Smooth muscle cell (in vitro differentiated cells): ENCODE measurements around the gene UBL7. TPM values are rescaled to one million over a fixed set of nuclear protein-coding genes. Genes with fewer than 3 reads are reported as not detected.

Experiments used
- DNase-seq: peaks from one replicate; lab custom pipeline; 2025; ENCODE audit not compliant: unreplicated experiment; lab: John Stamatoyannopoulos, UW
- H2AFZ ChIP-seq: fragments of 200-600 bp; sonication (generic); 2 replicates; pipeline ENCODE4 v1.6.0; 2016; ENCODE audit warnings: antibody characterized with exemption, low read depth, mild to moderate bottlenecking
- H3F3A ChIP-seq: fragments of 200-600 bp; sonication (generic); 2 replicates; pipeline ENCODE4 v1.6.0; 2017; ENCODE audit warnings: antibody characterized with exemption, low read depth
- H3K27ac ChIP-seq: fragments of 200-600 bp; sonication (generic); 2 replicates; pipeline ENCODE4 v1.5.1; 2016; ENCODE audit warnings: low read depth, mild to moderate bottlenecking
- H3K27me3 ChIP-seq: fragments of 200-600 bp; sonication (generic); 2 replicates; pipeline ENCODE4 v1.6.1; 2016; ENCODE audit warnings: low read depth, mild to moderate bottlenecking
- H3K36me3 ChIP-seq: fragments of 200-600 bp; sonication (generic); 2 replicates; pipeline ENCODE4 v1.5.1; 2016; ENCODE audit warnings: low read depth
- H3K4me1 ChIP-seq: fragments of 200-600 bp; sonication (generic); 2 replicates; pipeline ENCODE4 v1.5.1; 2016; ENCODE audit warnings: low read depth
- H3K4me2 ChIP-seq: fragments of 200-600 bp; sonication (generic); 2 replicates; pipeline ENCODE4 v1.6.0; 2016; ENCODE audit warnings: mild to moderate bottlenecking
- H3K4me3 ChIP-seq: fragments of 200-600 bp; sonication (generic); 2 replicates; pipeline ENCODE4 v1.5.1; 2016; ENCODE audit warnings: mild to moderate bottlenecking
- H3K79me2 ChIP-seq: fragments of 200-600 bp; sonication (generic); 2 replicates; pipeline ENCODE4 v1.6.0; 2016; ENCODE audit warnings: low read depth, mild to moderate bottlenecking
- H3K9ac ChIP-seq: fragments of 200-600 bp; sonication (generic); 2 replicates; pipeline ENCODE4 v1.6.0; 2016; ENCODE audit warnings: low read depth
- H3K9me3 ChIP-seq: fragments of 200-600 bp; sonication (generic); replicated peaks from 2 replicates; pipeline ENCODE4 v1.5.1; 2016; ENCODE audit warnings: low read depth
- H4K20me1 ChIP-seq: fragments of 200-600 bp; sonication (generic); 2 replicates; pipeline ENCODE4 v1.6.0; 2016; ENCODE audit warnings: low read depth
- WGBS: methylation state at CpG from one replicate; pipeline ENCODE4 v1.1.7; 2016; ENCODE audit warnings: low lambda C conversion rate; 5-methylcytosine and 5-hydroxymethylcytosine counted together
- polyA plus RNA-seq: library from polyadenylated mRNA; unstranded; fragments of >200 nt; fragmentation: Nextera tagmentation; extraction: Ambion mirVana; gene quantifications from 2 replicates; pipeline ENCODE4 v1.2.1, GENCODE V29; 2016
- total RNA-seq: library from RNA; depleted of rRNA; stranded (reverse); fragments of >200 nt; gene quantifications from 2 replicates; pipeline ENCODE4 v1.2.3, GENCODE V29; 2014
- TF ChIP-seq, protein P1 (sequence below): fragments of 200-600 bp; sonication (generic); IDR thresholded peaks from 2 replicates; pipeline ENCODE4 v1.5.1; 2017; ENCODE audit warnings: borderline replicate concordance, mild to moderate bottlenecking, antibody characterized with exemption; ENCODE audit not compliant: insufficient read depth, poor library complexity, severe bottlenecking

Gene UBL7, protein sequence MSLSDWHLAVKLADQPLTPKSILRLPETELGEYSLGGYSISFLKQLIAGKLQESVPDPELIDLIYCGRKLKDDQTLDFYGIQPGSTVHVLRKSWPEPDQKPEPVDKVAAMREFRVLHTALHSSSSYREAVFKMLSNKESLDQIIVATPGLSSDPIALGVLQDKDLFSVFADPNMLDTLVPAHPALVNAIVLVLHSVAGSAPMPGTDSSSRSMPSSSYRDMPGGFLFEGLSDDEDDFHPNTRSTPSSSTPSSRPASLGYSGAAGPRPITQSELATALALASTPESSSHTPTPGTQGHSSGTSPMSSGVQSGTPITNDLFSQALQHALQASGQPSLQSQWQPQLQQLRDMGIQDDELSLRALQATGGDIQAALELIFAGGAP
- total RNA-seq, result 54.5 and 60.6 TPM in 2 replicates
- polyA plus RNA-seq, result 64.4 and 64.8 TPM in 2 replicates

DNA sequence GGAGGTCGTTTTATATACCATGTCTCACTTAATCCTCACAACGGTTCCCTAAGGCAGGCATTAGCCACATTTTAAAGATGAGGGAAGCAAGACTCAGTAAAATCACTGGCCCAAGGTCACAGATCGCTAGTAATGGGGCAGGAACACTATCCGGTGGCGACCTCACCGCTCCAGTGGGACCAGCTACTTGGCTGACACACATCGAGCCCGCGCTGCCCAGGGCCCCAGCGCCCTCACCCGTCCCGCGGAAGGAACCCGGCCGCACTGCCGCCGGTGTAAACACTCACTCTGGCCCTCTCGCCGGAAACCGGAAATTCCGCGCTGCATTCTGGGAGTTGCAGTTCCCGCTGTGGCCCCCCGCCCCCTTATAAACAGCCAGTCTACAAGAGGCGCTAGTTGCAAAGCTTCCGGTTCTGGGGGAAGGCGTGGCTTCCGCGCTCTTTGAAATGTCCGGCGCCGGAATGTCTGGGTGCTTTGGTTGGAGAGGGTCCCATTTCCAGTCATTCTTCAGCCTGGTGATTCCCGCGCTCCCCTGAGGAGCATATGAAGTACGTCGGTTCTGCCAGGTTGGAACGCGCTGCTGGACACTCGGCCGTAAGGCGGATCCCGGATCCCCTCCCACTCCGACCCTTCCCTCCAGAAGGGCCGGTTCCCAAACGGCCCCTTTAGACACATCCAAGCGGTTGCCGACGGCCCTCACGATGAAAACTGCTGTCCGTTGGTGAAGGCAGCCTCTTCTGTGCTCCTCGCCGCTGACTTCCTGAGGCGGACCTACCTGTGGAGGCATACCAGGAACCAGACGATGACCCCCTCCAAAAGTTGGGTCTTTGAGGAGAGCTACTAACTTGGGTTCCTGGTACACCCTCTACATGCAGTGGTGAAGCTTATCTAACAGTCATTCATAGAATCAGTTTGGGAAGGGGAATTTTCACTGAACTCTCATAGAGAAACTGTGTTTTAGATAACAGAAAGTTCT, at the start of gene UBL7:
TSS of gene UBL7 (minus strand) at position 290 of the 976 bp plus-strand sequence. CDS start 2,293 bp downstream, outside the sequence.
- peaks cover 17% of the 10 kb centered on the region for H3K4me1 ChIP-seq
- 1% methylated on average over 54 of the region's 54 CpGs for WGBS
- H3F3A ChIP-seq, result peaks cover 5% of the 10 kb centered on the region
- TF ChIP-seq, protein P1, sequence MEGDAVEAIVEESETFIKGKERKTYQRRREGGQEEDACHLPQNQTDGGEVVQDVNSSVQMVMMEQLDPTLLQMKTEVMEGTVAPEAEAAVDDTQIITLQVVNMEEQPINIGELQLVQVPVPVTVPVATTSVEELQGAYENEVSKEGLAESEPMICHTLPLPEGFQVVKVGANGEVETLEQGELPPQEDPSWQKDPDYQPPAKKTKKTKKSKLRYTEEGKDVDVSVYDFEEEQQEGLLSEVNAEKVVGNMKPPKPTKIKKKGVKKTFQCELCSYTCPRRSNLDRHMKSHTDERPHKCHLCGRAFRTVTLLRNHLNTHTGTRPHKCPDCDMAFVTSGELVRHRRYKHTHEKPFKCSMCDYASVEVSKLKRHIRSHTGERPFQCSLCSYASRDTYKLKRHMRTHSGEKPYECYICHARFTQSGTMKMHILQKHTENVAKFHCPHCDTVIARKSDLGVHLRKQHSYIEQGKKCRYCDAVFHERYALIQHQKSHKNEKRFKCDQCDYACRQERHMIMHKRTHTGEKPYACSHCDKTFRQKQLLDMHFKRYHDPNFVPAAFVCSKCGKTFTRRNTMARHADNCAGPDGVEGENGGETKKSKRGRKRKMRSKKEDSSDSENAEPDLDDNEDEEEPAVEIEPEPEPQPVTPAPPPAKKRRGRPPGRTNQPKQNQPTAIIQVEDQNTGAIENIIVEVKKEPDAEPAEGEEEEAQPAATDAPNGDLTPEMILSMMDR, result no peak
- H3K27me3 ChIP-seq, result no peaks in the 10 kb centered on the region
- H3K36me3 ChIP-seq, result no peaks in the 10 kb centered on the region
- peaks cover 14% of the 10 kb centered on the region for H3K79me2 ChIP-seq
- no peaks in the 10 kb centered on the region for H4K20me1 ChIP-seq
- H3K4me2 ChIP-seq, result peak within 1 kb of the TSS; percentile 97
- H3K9ac ChIP-seq, result peak within 1 kb of the TSS; percentile 81
- DNase-seq, result peak; percentile 89
- H2AFZ ChIP-seq, result peak within 1 kb of the TSS; percentile 80
- H3K4me3 ChIP-seq, result peak within 1 kb of the TSS; percentile 64
- peak within 1 kb of the TSS; percentile 63 for H3K27ac ChIP-seq
- no peaks in the 10 kb centered on the region for H3K9me3 ChIP-seq

DNA sequence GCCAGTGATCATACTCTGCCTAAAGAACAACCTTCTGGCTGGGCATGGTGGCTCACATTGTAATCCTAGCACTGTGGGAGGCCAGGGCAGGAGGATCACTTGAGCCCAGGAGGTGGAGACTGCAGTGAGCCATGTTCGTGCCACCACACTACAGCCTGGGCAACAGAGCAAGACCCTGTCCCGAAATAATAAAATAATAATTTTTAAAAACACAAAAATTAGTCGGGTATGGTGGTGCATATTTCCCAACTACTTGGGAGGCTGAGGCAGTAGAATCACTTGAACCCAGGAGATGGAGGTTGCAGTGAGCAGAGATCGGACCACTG, 45.5 kb upstream of the UBL7 start:
- no peak for DNase-seq
- Histone ChIP-seq H3F3A (no peaks in the 10 kb centered on the region), H3K9ac (no peak overlapping the region), H3K4me1 (no peaks in the 10 kb centered on the region), H3K9me3 (no peaks in the 10 kb centered on the region), H3K79me2 (no peaks in the 10 kb centered on the region), H4K20me1 (no peaks in the 10 kb centered on the region), H3K4me2 (no peak overlapping the region), H3K36me3 (no peaks in the 10 kb centered on the region), H3K4me3 (no peak overlapping the region), H3K27ac (no peak overlapping the region), H2AFZ (no peak overlapping the region), H3K27me3 (no peaks in the 10 kb centered on the region)
- TF ChIP-seq, protein P1, result no peak
- WGBS, result 96% methylated on average over 4 of the region's 4 CpGs

DNA sequence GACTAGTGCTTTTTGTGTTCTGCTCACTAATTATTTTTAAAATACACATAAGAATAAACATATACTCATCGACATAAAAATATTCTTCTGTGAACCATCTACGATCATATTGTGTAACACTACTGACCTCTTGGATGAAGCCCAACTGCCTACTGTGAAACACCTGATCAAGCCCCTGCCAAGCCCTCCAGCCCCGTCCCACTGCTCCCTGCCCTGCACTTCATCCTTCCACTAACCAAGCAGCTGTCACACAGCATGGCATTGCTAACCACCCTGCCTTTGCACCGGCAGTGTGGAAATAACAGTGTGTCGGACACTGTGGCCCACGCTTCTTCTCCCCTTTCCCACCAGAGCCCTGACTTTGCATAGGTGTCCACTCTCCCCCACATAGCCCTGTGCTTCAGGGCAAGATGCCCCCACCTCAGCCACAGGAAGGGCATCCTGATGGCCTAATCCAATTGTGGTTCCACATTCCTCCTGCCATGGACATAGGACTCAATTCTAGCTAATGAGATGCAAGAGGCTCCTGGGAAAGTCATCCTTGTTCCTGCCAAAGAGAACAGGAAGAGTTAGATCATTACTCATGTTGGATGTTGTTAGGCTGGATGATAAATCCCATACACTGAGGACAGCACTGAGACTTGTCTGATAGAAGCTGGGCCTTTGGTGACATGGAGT, 45.0 kb upstream of the UBL7 start:
- Histone ChIP-seq H3K27me3 (no peaks in the 10 kb centered on the region), H4K20me1 (no peaks in the 10 kb centered on the region), H3K4me1 (no peaks in the 10 kb centered on the region), H3K9ac (no peak overlapping the region), H3F3A (no peaks in the 10 kb centered on the region), H2AFZ (no peak overlapping the region), H3K79me2 (no peaks in the 10 kb centered on the region), H3K36me3 (no peaks in the 10 kb centered on the region), H3K27ac (no peak overlapping the region), H3K9me3 (no peaks in the 10 kb centered on the region), H3K4me3 (no peak overlapping the region), H3K4me2 (no peak overlapping the region)
- TF ChIP-seq, protein P1, result no peak
- 94% methylated on average over 6 of the region's 6 CpGs for WGBS
- no peak for DNase-seq
